K562 (cell line): ENCODE measurements around the gene TENT4B. TPM values are rescaled to one million over a fixed set of nuclear protein-coding genes. Genes with fewer than 3 reads are reported as not detected.

Experiments used
- ATAC-seq: fragments of 200-7000 bp; cut with Tn5 transposase; 3 replicates; pipeline ENCODE4 v1.9.1; 2020; ENCODE audit warnings: moderate library complexity
- BruUV-seq: library from RNA; stranded (reverse); fragments of 400-500 nt; replicated peaks from 2 replicates; lab custom pipeline; 2021; lab: Mats Ljungman, UMichigan
- CTCF ChIA-PET: fragments of 300-600 bp; formaldehyde crosslinking; extraction: SDS; loops from one replicate; lab custom pipeline; 2021; ENCODE audit warnings: low intra/inter-chr PET ratio; lab: Yijun Ruan, JAX
- POLR2A ChIA-PET: fragments of 300-600, 350-650 bp; sonication (Branson Sonifier 250); formaldehyde crosslinking; extraction: SDS; loops from one replicate; lab custom pipeline; 2021; ENCODE audit warnings: antibody characterized with exemption, inconsistent platforms; lab: Yijun Ruan, JAX
- DNase-seq, 4 experiments: peaks; one replicate each; pipeline versions ENCODE4 v3.0.0 to v3.0.0-alpha.2; 2011 to 2018; ENCODE audit warnings: low spot score in 3 of 4, mixed read lengths in 3 of 4; ENCODE audit errors: extremely low read depth in 1 of 4
- FAIRE-seq: peaks from 2 replicates; lab custom pipeline; 2011; peaks lifted over from hg19 to GRCh38; lab: Jason Lieb, UNC
- H2AFZ ChIP-seq: 2 replicates; pipeline ENCODE4 v1.6.0; 2011; ENCODE audit warnings: low read depth, low read length, control low read depth, inconsistent platforms
- H3K27ac ChIP-seq: fragments of 200-600 bp; 3 replicates; pipeline ENCODE4 v1.8.0; 2011; ENCODE audit warnings: low read depth, mild to moderate bottlenecking, control low read depth, inconsistent platforms, low read length, moderate library complexity, mixed read lengths; ENCODE audit errors: extremely low read depth
- H3K27me3 ChIP-seq, 2 experiments: fragments of 300-600 bp in 1 of 2; 2 replicates in 1 of 2; 3 replicates in 1 of 2; pipeline versions ENCODE4 v1.6.0 to v1.8.0; 2011; ENCODE audit warnings: inconsistent platforms in 2 of 2, low read length in 2 of 2, mild to moderate bottlenecking in 1 of 2, mixed read lengths in 1 of 2, moderate library complexity in 1 of 2; ENCODE audit not compliant: control insufficient read depth in 2 of 2, insufficient read depth in 2 of 2
- H3K36me3 ChIP-seq: fragments of 300-600 bp; 3 replicates; pipeline ENCODE4 v1.8.0; 2011; ENCODE audit warnings: mild to moderate bottlenecking, low read length, inconsistent platforms; ENCODE audit not compliant: control insufficient read depth, insufficient read depth
- H3K4me1 ChIP-seq, 2 experiments: fragments of 200-600 bp in 1 of 2; replicated peaks in 1 of 2; 2 replicates in 1 of 2; 3 replicates in 1 of 2; pipeline versions ENCODE4 v1.5.1 to v1.8.0; 2011; ENCODE audit warnings: inconsistent platforms in 2 of 2, low read length in 2 of 2, mild to moderate bottlenecking in 1 of 2, mixed read lengths in 1 of 2, moderate library complexity in 1 of 2; ENCODE audit not compliant: control insufficient read depth in 2 of 2, insufficient read depth in 2 of 2
- H3K4me2 ChIP-seq: 2 replicates; pipeline ENCODE4 v1.6.1; 2011; ENCODE audit warnings: low read length, control low read depth, inconsistent platforms, mixed read lengths; ENCODE audit not compliant: insufficient read depth
- H3K4me3 ChIP-seq: fragments of 200-600 bp; sonication (generic), shearing (Covaris generic); 2 replicates; pipeline ENCODE4 v1.5.1; 2016; ENCODE audit warnings: control low read depth, inconsistent platforms
- H3K79me2 ChIP-seq: fragments of 200-600 bp; 3 replicates; pipeline ENCODE4 v1.8.0; 2011; ENCODE audit warnings: low read length, inconsistent platforms; ENCODE audit not compliant: control insufficient read depth, insufficient read depth
- H3K9ac ChIP-seq, 2 experiments: 2 replicates each; pipeline versions ENCODE4 v1.6.0 to v1.6.1; 2011; ENCODE audit warnings: low read depth in 2 of 2, low read length in 2 of 2, control low read depth in 1 of 2, inconsistent platforms in 1 of 2, mild to moderate bottlenecking in 1 of 2, mixed read lengths in 1 of 2; ENCODE audit not compliant: insufficient read depth in 1 of 2
- H3K9me1 ChIP-seq: one replicate; pipeline ENCODE4 v1.6.0; 2011; ENCODE audit warnings: inconsistent platforms, mild to moderate bottlenecking, low read length, moderate library complexity; ENCODE audit not compliant: control insufficient read depth, insufficient read depth
- H3K9me3 ChIP-seq: replicated peaks from 2 replicates; pipeline ENCODE4 v1.5.1; 2011; ENCODE audit warnings: low read depth, low read length, inconsistent platforms; ENCODE audit not compliant: control insufficient read depth, insufficient read depth
- H4K20me1 ChIP-seq: replicated peaks from 2 replicates; pipeline ENCODE4 v1.6.1; 2011; ENCODE audit warnings: low read length, inconsistent platforms, mixed read lengths; ENCODE audit not compliant: control insufficient read depth, insufficient read depth
- MEIS2 ChIP-seq: fragments of 450-650 bp; IDR thresholded peaks from 2 replicates; pipeline ENCODE4 v1.6.1; 2014; ENCODE audit warnings: mild to moderate bottlenecking; ENCODE audit not compliant: partially characterized antibody
- NCOA4 ChIP-seq: fragments of 450-650 bp; IDR thresholded peaks from 2 replicates; pipeline ENCODE4 v1.6.1; 2018; ENCODE audit warnings: mild to moderate bottlenecking; ENCODE audit not compliant: partially characterized antibody
- NR2C2 ChIP-seq, 2 experiments: fragments of 200-800 bp in 1 of 2; sonication (Bioruptor generic) in 1 of 2; sonication (generic) in 1 of 2; formaldehyde crosslinking in 1 of 2; IDR thresholded peaks; 2 replicates each; pipeline versions ENCODE4 v1.6.1 to v1.8.0; 2016 to 2022; ENCODE audit warnings: mild to moderate bottlenecking in 1 of 2, missing compliant biosample characterization in 1 of 2, missing genetic modification characterization in 1 of 2, missing genetic modification reagents in 1 of 2
- PML ChIP-seq: IDR thresholded peaks from 2 replicates; pipeline ENCODE4 v1.6.1; 2012; ENCODE audit warnings: low read length, inconsistent platforms
- PYGO2 ChIP-seq: fragments of 450-650 bp; IDR thresholded peaks from 2 replicates; pipeline ENCODE4 v1.6.1; 2016; ENCODE audit warnings: mild to moderate bottlenecking, missing genetic modification characterization, moderate library complexity, missing compliant biosample characterization
- SMARCA4 ChIP-seq: fragments of 450-650 bp; IDR thresholded peaks from 2 replicates; pipeline ENCODE4 v1.6.1; 2016
- XRCC5 ChIP-seq: fragments of 200-400 bp; formaldehyde crosslinking; IDR thresholded peaks from 2 replicates; pipeline ENCODE4 v1.6.1; 2017; ENCODE audit warnings: low read depth, mild to moderate bottlenecking, low read length
- ZKSCAN8 ChIP-seq: fragments of 200-800 bp; sonication (Bioruptor generic); IDR thresholded peaks from 2 replicates; pipeline ENCODE4 v1.6.1; 2016; ENCODE audit warnings: missing genetic modification characterization, missing compliant biosample characterization
- ZNF133 ChIP-seq: fragments of 250-450 bp; sonication (Bioruptor Pico); IDR thresholded peaks from 2 replicates; pipeline ENCODE4 v1.4.0; 2020; ENCODE audit warnings: mild to moderate bottlenecking
- WGBS: fragments of 100-300 bp; shearing (Covaris generic); methylation state at CpG from one replicate; pipeline ENCODE4 v1.1.6; 2016; ENCODE audit warnings: low coverage, mixed read lengths; ENCODE audit not compliant: insufficient coverage; ENCODE audit errors: missing lambda C conversion rate; 5-methylcytosine and 5-hydroxymethylcytosine counted together
- in situ Hi-C: fragments of 300-500 bp; cut with MboI; formaldehyde crosslinking; loops from 4 replicates; pipeline ENCODE4 v1.15.0; 2018; ENCODE audit warnings: inconsistent platforms, mixed read lengths
- intact Hi-C: fragments of 100-400 bp; cut with micrococcal nuclease; formaldehyde crosslinking; loops from 2 replicates; pipeline ENCODE4 v1.14.2; 2022
- polyA plus RNA-seq, 8 experiments: library from polyadenylated mRNA; depleted of rRNA in 4 of 8; stranded (reverse) in 5 of 8; unstranded in 3 of 8; fragments of >200 nt; fragmentation: Nextera tagmentation in 2 of 8; fragmentation: Illumina TruSeq in 1 of 8; extraction: Ambion mirVana in 2 of 8; extraction: Trizol in 1 of 8; gene quantifications; 2 replicates each; pipeline versions ENCODE4 v1.2.1 to v1.2.3, GENCODE V29; 2011 to 2014; ENCODE audit warnings: inconsistent platforms in 1 of 8, missing spikeins in 1 of 8
- total RNA-seq, 7 experiments: library from RNA; depleted of rRNA in 6 of 7; stranded (reverse); fragments of >200 nt in 6 of 7; fragmentation: Illumina TruSeq in 2 of 7; extraction: Trizol in 2 of 7; gene quantifications; 2 replicates each; pipeline versions ENCODE4 v1.2.1 to v1.2.3, GENCODE V29; 2011 to 2021; ENCODE audit warnings: low replicate concordance in 1 of 7

TENT4B gene
- total and polyA plus RNA-seq, 9 of the 15 experiments (the other 6 are each of a cell fraction or from before 2014, with no cell fraction given): 5.2 to 8.4 (median 7.0) TPM

DNA sequence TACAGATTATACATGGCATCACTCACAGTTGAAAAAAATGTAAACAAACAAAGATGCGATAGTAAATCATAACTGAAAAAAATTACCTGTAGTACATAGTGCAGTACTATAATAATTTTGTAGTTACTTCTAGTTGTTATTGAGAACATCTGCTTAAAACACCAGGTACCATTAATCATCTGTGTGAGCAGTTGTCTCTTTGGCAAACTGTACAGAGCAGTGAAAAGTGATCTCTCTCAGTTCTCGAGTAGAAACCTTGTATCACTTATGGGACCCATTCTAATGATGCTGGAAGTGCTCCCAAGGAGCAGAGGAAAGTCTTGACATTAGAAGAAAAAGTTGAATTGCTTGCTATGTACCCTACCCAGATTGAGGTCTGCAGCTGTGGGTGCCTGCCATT lies 8.9 kb upstream of the TENT4B start:
- Histone ChIP-seq H3K79me2 (no peaks in the 10 kb centered on the region), H3K4me2 (no peak overlapping the region), H3K9me3 (no peaks in the 10 kb centered on the region), H2AFZ (no peak overlapping the region), H3K27me3 (0 out of 5 replicates have a peak, but pooled peaks cover 0 to 4% of the 10 kb centered on the region in 2 experiments), H3K4me3 (no peak overlapping the region), H3K9me1 (no peaks in the 10 kb centered on the region), H3K36me3 (no peaks in the 10 kb centered on the region), H4K20me1 (no peaks in the 10 kb centered on the region), H3K27ac (no peak overlapping the region), H3K9ac (no peak overlapping the region), H3K4me1 (peaks cover 0 to 8% of the 10 kb centered on the region in 2 experiments; a peak in 3 of 5 replicates)
- DNase-seq (no peak), FAIRE-seq (no peak), ATAC-seq (no peak)
- BruUV-seq: no TSS peak
- POLR2A ChIA-PET: no interaction called here
- WGBS: 17% methylated on average over 2 of the region's 2 CpGs
- in situ Hi-C loops (no loop called here), intact Hi-C loops (no loop called here)
- CTCF ChIA-PET: no interaction called here
- TF ChIP-seq SMARCA4: no peak
- no peak for TF ChIP-seq ZKSCAN8 (CRISPR knock-in tag)
- TF ChIP-seq PYGO2 (tag): no peak
- no peak for TF ChIP-seq NCOA4
- TF ChIP-seq XRCC5: no peak
- no peak for TF ChIP-seq ZNF133
- TF ChIP-seq MEIS2: peak; percentile 38
- no peak for TF ChIP-seq NR2C2 (CRISPR knock-in tag; IDR thresholded peaks at IDR 0.05)
- TF ChIP-seq NR2C2 (tag; IDR thresholded peaks at IDR 0.05): no peak
- TF ChIP-seq PML: no peak
